Measurements from ENCODE around the gene HHAT. TPM values are rescaled to one million over a fixed set of nuclear protein-coding genes. Genes with fewer than 3 reads are reported as not detected.

HHAT gene
- total RNA-seq, 2 experiments from 2014 or later: 5.2 to 9.5 TPM

DNA sequence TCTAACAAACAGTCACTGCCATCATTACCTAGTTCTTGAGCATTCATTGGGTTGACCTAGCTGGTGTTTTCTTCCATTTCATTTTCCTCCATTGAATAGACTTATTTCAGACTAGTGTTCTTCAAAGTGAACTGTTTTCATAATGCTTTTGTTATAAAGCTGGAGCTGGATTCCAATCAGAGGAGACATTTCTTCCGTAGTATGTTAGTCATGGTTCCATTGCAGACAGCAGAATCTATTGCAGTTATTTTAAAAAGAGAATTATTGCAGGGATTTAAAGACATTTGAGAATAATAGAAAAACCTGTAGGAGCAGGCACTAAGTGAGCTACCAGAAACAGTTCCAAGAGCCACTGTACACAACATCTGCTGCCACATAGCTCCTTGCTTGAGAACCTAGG is 50.0 kb downstream of the HHAT start:
- no peak overlapping the region for H2AFZ ChIP-seq (ENCODE audit: low read length)
- intact Hi-C loops (cut with micrococcal nuclease; ENCODE audit: unreplicated experiment): no loop called here
- H3K9me2 ChIP-seq (ENCODE audit: insufficient read depth, low read length): no peaks in the 10 kb centered on the region
- no peaks in the 10 kb centered on the region for H3K4me1 ChIP-seq (ENCODE audit: insufficient read depth, low read length, poor library complexity, severe bottlenecking)
- DNase-seq (ENCODE audit: low spot score): no peak
- POLR2A ChIA-PET: interaction anchor here (0.6 kb wide), 1 partner anchor 25 kb away, joined by 4 read pairs; no protein-coding TSS in a partner anchor
- no peaks in the 10 kb centered on the region for H3K9me3 ChIP-seq (ENCODE audit: low read length)
- no peaks in the 10 kb centered on the region for H4K20me1 ChIP-seq (ENCODE audit: insufficient read depth, low read length)
- no peak overlapping the region for H3K27ac ChIP-seq (ENCODE audit: low read depth, low read length, poor library complexity, severe bottlenecking)
- no peak for TF ChIP-seq EZH2phosphoT487 (IDR thresholded peaks at IDR 0.05; ENCODE audit: borderline replicate concordance, low read depth, low read length)
- TF ChIP-seq, protein P1, sequence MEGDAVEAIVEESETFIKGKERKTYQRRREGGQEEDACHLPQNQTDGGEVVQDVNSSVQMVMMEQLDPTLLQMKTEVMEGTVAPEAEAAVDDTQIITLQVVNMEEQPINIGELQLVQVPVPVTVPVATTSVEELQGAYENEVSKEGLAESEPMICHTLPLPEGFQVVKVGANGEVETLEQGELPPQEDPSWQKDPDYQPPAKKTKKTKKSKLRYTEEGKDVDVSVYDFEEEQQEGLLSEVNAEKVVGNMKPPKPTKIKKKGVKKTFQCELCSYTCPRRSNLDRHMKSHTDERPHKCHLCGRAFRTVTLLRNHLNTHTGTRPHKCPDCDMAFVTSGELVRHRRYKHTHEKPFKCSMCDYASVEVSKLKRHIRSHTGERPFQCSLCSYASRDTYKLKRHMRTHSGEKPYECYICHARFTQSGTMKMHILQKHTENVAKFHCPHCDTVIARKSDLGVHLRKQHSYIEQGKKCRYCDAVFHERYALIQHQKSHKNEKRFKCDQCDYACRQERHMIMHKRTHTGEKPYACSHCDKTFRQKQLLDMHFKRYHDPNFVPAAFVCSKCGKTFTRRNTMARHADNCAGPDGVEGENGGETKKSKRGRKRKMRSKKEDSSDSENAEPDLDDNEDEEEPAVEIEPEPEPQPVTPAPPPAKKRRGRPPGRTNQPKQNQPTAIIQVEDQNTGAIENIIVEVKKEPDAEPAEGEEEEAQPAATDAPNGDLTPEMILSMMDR (conservative IDR thresholded peaks at IDR 0.05; ENCODE audit: low read length): no peak
- no peaks in the 10 kb centered on the region for H3K36me3 ChIP-seq (ENCODE audit: insufficient read depth, low read length)
- H3K4me2 ChIP-seq (ENCODE audit: low read length): no peak overlapping the region
- H3K79me2 ChIP-seq (ENCODE audit: insufficient read depth, low read depth, low read length): no peaks in the 10 kb centered on the region
- H3K4me3 ChIP-seq (ENCODE audit: low read depth, low read length, poor library complexity, severe bottlenecking): no peak overlapping the region
- CTCF ChIA-PET (ENCODE audit: unreplicated experiment): no interaction called here
- BruUV-seq (replicated peaks): no TSS peak

DNA sequence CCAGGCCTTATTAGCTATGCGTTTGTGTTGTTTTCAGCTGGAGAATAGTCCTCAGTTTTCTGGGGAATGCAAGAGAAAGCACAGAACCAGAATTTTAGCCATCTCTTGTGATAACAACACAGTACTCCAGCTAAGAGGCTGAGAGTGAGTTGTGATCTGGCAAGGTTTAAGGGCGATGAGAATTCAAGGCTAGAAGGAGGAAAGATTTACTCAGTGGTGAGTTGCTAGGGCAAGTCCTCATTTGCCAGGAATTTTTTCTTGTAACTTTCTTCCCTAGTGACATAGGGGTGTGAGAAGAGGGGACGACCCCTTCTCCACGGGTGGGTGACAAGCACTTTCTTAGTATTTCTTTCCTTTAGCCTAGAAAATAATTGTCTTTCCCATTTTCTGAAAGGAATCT is 53.2 kb downstream of the HHAT start:
- H2AFZ ChIP-seq (ENCODE audit: low read length): no peak overlapping the region
- no peak for DNase-seq (ENCODE audit: low spot score)
- no TSS peak for BruUV-seq (replicated peaks)
- no peaks in the 10 kb centered on the region for H3K79me2 ChIP-seq (ENCODE audit: insufficient read depth, low read depth, low read length)
- H4K20me1 ChIP-seq (ENCODE audit: insufficient read depth, low read length): no peaks in the 10 kb centered on the region
- H3K9me2 ChIP-seq (ENCODE audit: insufficient read depth, low read length): no peaks in the 10 kb centered on the region
- no peak overlapping the region for H3K4me3 ChIP-seq (ENCODE audit: low read depth, low read length, poor library complexity, severe bottlenecking)
- ChIA-PET CTCF (ENCODE audit: unreplicated experiment) (no interaction called here), POLR2A (no interaction called here)
- intact Hi-C loops (cut with micrococcal nuclease; ENCODE audit: unreplicated experiment): no loop called here
- no peaks in the 10 kb centered on the region for H3K4me1 ChIP-seq (ENCODE audit: insufficient read depth, low read length, poor library complexity, severe bottlenecking)
- H3K9me3 ChIP-seq (ENCODE audit: low read length): no peaks in the 10 kb centered on the region
- no peak overlapping the region for H3K4me2 ChIP-seq (ENCODE audit: low read length)
- TF ChIP-seq, protein P1 (conservative IDR thresholded peaks at IDR 0.05; ENCODE audit: low read length): no peak
- no peak for TF ChIP-seq EZH2phosphoT487 (IDR thresholded peaks at IDR 0.05; ENCODE audit: borderline replicate concordance, low read depth, low read length)
- no peak overlapping the region for H3K27ac ChIP-seq (ENCODE audit: low read depth, low read length, poor library complexity, severe bottlenecking)
- H3K36me3 ChIP-seq (ENCODE audit: insufficient read depth, low read length): no peaks in the 10 kb centered on the region

DNA sequence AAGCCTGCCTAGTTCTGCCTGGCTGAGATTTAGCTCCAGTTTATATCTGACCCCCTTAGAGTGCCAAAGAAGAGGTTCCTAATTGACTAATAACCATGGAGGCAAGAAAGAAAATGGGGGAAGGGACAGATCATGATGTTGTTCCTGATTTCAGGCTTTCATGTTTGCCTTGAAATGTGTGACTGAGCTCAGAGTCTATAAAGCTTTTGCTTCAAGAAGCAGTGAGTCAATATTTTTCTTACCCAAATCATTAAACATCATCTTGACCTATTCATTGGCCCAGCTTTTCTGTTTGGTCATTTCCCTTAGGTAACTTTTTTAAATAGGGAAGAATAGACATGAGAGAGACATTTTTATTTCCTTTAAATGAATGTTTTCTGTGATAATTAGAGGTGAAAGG is 55.9 kb downstream of the HHAT start:
- Histone ChIP-seq H3K9me2 (ENCODE audit: insufficient read depth, low read length) (no peaks in the 10 kb centered on the region), H3K79me2 (ENCODE audit: insufficient read depth, low read depth, low read length) (no peaks in the 10 kb centered on the region), H3K27ac (ENCODE audit: low read depth, low read length, poor library complexity, severe bottlenecking) (no peak overlapping the region), H3K4me2 (ENCODE audit: low read length) (no peak overlapping the region), H2AFZ (ENCODE audit: low read length) (no peak overlapping the region), H3K36me3 (ENCODE audit: insufficient read depth, low read length) (no peaks in the 10 kb centered on the region), H3K9me3 (ENCODE audit: low read length) (no peaks in the 10 kb centered on the region), H4K20me1 (ENCODE audit: insufficient read depth, low read length) (no peaks in the 10 kb centered on the region), H3K4me1 (ENCODE audit: insufficient read depth, low read length, poor library complexity, severe bottlenecking) (no peaks in the 10 kb centered on the region), H3K4me3 (ENCODE audit: low read depth, low read length, poor library complexity, severe bottlenecking) (no peak overlapping the region)
- intact Hi-C loops (cut with micrococcal nuclease; ENCODE audit: unreplicated experiment): no loop called here
- POLR2A ChIA-PET: interaction anchor here (0.9 to 1.3 kb wide), 2 partner anchors 10 to 19 kb away, joined by 3 to 4 read pairs; no protein-coding TSS in a partner anchor
- no TSS peak for BruUV-seq (replicated peaks)
- no peak for DNase-seq (ENCODE audit: low spot score)
- TF ChIP-seq, protein P1 (conservative IDR thresholded peaks at IDR 0.05; ENCODE audit: low read length): no peak
- TF ChIP-seq EZH2phosphoT487 (IDR thresholded peaks at IDR 0.05; ENCODE audit: borderline replicate concordance, low read depth, low read length): no peak
- CTCF ChIA-PET (ENCODE audit: unreplicated experiment): no interaction called here
